D721Med (cell line): ENCODE results near the gene IQSEC1.

ENCODE experiments used
- DNase-seq: peaks from one replicate; pipeline ENCODE4 v3.0.0; 2011; ENCODE audit warnings: low spot score; ENCODE audit not compliant: insufficient read length
- FAIRE-seq: peaks from 2 replicates; lab custom pipeline; 2011; peaks lifted over from hg19 to GRCh38; lab: Jason Lieb, UNC
- CTCF ChIP-seq: IDR thresholded peaks from 2 replicates; pipeline ENCODE4 v1.5.1; 2012; ENCODE audit warnings: mild to moderate bottlenecking, control low read depth; ENCODE audit not compliant: insufficient read depth; ENCODE audit errors: missing control alignments

The IQSEC1 gene

DNA sequence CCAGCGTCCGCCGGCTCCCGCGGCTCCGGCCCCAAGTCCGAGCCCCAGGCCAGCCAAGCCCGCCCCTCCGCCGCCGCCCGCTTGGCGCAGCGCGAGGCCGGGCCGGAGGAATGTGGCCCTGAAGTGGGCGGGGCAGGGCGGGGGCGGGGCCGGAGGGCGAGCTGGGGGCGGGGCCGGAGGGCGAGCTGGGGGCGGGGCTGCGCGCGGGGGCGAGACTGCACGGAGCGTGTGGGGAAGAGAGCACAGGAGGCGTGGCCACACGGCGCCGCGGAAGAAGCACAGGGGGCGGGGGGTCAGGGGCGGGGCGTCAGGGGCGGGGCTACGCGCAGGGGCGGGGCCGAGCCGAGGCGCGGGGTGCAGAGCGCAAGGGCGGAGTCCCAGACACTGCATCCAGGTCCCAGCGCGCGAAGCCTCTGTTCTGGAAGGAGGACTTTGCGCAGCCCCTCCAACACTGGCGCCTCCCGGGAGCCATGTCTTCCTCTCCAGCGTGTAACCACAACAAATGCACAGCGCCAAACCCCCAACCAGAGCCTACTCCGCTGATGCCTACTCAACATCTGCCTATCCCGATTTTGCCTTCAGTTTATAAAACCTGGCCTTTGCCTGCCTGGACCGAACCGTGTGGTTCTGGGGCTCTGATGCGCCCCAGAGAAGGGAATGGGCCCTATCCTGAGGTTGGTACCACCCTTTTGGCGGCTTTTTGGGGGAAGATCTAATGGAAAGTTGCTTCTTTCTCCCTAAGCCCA lies 105.5 kb downstream of the IQSEC1 start:
- peak; percentile 97 for DNase-seq
- TF ChIP-seq CTCF = no peak
- FAIRE-seq = no peak

DNA sequence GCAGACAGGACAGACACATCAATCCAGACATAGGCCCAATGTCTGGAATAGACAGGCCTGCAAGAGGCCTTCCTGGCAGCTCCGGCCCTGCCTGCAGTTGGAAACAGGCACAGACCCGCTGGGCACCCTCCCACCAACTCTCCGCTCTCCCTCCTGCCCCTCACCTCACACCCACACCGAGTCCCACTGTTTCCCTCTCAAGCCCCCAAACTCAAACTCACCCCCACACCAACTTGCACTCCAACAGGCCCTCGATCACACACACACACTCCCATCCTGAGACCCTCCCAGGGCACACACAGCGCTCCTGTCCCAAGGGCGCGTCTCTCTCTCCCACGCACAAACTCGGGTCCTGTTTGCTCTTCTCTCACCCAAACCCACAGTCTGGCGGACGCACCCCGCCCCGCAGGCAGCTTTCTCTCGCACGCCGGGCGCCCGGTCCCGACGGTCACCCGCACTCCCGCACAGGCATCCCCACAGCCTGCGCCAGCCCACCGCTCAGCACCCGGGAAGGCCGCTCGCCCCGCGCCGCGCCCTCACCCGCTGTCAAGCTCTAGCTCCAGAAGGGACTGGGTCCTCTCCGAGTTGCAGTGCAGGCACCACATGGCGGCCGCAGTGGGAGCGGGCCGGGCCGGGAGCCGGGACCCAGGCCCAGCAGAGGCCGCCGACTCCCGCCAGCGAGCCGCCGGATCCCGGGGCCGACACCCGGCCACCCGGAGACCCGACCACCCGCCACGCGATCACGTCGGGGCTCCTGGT lies 106.2 kb downstream of the IQSEC1 start:
- FAIRE-seq (no peak), DNase-seq (no peak)
- no peak for TF ChIP-seq CTCF

DNA sequence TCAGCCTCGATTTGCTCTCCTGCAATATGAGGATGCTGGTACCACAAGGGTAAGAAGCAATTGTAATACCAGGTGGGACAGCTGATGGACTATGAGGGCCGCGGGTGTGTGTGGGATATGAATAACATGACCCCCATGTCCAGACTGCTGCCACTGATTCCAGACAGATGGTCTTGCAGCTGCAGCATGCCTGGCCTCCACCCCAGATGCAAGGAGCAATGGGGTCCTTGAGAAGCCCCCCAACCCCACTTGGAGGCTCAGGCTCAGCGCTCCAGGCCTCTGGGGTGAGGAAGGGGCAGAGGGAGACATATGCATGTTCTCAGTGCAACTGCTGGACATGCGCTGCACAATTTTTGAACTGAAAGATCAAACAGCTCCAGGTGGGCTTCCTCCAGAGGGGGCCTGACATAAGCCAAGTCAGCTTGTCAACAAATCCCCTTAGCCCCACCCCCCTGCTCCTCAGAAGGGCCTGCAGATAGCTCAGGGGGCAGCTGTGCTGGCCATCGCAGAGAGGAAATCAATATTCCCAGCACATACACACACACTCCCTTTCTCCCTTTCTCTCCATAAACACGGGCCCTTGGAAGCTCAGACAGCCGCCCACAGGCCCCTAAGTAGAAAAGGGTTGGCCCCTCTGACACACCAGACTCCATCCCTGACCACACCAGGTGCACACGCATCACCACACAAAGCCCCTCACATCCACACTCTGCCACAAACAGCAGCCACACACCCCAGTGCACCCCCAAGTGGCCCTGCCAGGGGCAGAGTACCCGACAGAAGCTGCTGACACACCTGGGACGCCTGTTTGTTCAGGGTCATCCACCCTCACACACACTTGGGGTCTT lies 107.0 kb downstream of the IQSEC1 start:
- TF ChIP-seq CTCF = no peak
- FAIRE-seq (no peak), DNase-seq (no peak)

GRCh38 chr3:12964711-12965612 lies 108.3 kb downstream of the IQSEC1 start:
- DNase-seq (no peak), FAIRE-seq (no peak)
- no peak for TF ChIP-seq CTCF

DNA sequence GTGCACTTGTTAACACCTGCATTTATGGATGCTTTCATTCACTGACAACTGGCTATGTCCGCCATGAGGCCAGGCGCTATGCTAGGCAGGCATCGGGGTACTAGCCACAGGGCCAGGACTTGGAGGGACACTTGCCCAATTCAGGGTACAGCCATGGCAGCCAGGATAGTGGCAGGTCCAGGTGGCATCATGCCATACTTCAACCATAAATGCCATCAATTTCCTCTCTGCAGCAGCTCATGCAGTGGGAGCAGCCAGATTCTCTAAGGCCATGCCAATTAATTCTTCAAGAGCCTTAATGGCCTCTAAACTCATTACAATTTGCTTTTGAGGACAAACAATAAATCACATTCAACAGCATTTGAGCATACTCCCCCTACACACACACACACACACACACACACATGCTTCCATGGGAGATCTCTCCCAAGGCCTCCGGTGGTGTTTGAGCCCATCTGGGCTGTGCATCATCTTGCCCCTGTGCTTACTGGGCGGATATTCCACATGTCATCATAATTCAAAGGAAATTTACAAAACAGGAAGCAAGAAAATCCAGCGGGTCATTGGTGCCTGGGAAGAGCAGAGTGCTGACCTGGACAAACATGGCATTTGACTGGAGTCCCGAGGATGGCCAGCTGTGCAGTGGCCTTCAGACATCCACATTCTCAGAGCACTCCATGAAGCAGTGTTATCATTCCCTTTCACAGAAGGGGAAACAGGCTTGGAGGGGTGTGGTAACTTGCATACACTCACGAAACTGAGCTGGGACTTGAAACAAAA lies 109.1 kb downstream of the IQSEC1 start:
- no peak for DNase-seq
- TF ChIP-seq CTCF = no peak
- no peak for FAIRE-seq
